NCI-H748 (cell line): ENCODE data around the gene PKD2.

Source experiments
- DNase-seq: peaks from one replicate; lab custom pipeline; 2025; ENCODE audit not compliant: unreplicated experiment; lab: John Stamatoyannopoulos, UW

PKD2 gene

DNA sequence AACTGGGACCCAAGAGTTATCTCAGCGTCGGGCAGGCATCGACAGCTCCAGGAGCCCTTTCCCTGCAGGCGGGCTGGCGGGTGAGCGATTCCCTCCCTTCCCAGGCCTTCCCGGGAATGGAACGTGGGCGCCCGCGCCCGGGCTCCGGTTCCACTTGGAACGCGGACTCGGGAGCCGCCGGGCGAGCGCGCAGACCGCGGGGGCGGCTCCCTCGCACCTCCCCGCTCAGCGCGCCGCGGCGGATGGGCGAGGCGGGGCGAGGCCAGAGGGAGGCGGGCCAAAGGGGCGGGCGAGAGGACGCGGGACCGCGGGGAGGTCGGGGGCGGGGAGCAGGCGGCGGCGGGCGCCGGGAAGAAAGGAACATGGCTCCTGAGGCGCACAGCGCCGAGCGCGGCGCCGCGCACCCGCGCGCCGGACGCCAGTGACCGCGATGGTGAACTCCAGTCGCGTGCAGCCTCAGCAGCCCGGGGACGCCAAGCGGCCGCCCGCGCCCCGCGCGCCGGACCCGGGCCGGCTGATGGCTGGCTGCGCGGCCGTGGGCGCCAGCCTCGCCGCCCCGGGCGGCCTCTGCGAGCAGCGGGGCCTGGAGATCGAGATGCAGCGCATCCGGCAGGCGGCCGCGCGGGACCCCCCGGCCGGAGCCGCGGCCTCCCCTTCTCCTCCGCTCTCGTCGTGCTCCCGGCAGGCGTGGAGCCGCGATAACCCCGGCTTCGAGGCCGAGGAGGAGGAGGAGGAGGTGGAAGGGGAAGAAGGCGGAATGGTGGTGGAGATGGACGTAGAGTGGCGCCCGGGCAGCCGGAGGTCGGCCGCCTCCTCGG lies at the start of gene PKD2:
Gene PKD2 (plus strand): TSS at position 332 of the 818 bp plus-strand sequence. CDS start 99 bp downstream, at position 431.
- peak; percentile 73 for DNase-seq

DNA sequence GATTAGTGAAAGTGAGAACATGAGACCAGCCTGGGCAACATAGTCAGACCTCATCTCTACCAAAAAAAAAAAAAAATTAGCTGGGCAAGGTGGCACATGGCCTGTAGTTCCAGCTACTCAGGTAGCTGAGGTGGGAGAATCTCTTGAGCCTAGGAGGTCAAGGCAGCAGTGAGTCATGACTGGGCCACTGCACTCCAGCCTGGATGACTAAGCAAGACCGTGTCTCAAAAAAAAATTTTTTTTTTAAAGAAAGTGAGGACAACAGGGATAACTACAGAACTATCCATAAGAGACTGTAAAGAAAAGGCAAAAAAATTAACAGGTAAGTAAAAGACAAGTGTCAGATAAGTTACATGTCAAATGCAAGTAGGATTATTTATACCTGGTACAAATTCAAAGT lies 45.4 kb upstream of the PKD2 start:
- no peak for DNase-seq

DNA sequence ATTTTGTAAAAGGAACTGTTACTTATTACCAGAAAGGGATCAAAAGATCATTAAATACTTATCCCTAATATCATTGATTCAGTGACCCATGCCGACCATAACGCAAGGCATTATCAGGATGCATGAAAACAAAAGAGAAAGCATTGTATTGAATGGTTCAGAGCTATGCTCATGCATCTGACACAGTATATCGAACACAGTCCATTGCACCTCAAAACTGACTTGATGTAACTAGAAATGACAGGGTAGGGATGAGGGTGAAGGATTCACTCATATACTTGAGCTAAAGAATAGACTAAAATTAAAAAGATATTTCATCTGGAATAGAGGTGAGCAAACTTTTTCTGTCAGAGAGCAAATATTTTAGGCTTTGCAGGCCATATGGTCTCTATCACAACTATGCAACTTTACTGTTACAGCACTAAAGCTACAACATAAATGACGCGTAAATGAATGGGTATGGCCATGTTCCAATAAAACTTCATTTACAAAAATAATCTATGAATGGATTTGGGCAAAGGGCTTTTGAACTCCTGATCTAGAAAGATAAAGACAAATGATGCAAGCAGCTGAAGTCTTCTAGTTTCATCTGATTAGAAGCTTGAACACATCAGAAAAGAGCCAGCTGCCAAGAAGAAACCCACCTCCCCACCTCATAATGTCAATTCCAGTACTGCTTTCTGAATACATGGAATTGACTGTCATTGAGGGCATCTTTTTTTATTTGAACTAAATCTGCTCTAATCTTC lies 44.9 kb upstream of the PKD2 start:
- DNase-seq: no peak

DNA sequence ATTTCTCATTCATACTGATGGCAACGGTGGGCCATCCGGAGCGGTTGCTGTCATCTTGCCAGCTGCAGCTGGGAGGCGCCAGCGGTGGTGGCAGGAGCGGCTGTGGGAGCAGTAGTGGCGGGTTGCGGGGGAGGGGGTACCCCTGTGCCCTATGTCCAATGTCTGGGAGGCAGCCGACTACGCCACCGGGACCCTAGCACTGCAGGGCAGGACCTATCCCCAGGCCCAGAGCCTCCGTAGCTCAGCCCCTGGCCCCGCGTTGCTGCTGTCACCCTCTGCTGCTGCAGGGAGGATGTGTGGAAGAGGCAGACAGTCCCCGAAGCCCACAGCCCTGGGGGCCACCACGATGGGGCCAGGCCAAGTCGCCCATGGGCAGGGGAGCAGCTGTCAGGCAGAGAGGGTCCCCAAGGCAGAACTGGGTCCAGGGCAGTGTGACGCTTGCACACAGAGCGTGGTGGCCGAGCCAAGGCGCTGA lies 41.9 kb upstream of the PKD2 start:
- DNase-seq: no peak

DNA sequence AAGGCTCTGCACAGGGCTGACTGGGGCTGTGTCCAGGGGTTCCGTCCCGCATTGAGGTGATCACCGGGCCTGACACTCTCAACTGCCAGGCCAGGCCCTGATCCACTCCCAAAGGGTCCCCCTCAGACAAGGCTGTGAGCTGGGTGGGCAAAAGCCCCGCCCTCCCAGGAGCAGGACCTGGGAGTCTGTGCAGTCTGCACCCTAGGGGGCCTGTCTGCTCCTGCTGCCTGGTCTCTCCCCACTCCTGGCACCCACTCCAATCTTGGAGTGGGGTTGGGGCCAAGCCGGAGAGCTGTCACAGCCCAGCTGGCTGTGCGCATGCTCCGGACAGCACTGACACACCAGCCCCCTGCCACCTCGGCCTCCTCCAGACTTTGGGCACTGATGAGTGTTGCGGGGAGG lies 41.3 kb upstream of the PKD2 start:
- no peak for DNase-seq

DNA sequence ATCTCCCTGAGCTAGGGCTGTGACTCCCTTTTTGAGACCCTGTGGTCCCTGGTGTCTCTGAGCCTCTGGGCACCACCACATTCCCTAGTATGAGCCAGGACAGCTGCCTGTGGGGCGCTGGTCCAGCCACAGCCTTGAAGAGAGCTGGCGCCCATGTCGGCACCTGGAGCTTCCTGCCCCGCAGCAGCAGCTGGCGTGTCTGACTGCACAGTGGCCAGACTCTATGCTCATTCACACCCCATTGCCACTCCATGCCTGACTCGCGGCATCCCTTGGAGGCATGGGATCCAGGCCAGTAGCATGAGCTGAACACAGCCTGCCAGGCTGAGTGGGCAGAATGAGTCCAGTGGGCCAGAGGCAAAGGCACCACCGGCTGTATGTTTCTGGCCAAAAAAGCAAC lies 40.2 kb upstream of the PKD2 start:
- no peak for DNase-seq

DNA sequence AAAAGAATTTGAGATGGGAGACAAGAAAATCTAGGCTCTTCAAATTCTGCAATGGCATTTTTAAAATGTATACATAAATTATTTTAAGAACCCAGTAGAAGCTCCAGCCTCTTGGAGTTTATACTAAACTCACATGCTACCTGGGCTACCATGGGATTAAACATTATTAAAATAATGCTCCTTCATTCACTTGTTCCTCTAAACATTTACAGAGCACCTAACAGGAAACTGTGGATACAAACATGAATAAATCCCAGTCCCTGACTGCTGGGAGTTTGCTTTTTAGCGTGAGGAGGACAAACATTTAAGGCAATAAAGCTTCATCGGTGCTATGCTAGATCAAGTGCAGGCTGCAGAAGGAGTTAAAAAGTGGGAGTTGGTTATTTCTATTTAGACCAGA lies 37.3 kb upstream of the PKD2 start:
- no peak for DNase-seq

DNA sequence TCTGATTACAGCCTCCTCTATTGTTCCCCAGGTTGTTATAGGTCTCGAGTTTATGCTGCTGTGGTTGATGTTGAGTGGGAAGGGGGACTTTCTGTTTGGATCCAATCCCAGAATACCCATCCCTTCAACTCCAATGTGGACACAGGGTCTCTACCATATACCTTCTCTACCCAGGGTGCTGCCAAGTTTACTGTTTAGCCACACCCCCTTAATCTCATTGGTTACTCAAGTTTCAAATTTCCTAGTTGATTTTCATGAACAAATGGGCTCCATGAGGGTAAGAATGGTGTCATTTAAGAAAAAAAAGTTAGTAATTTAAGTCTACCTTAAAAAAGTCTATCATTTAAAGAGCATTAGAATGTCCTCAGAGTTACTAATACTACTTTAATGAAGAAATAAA lies 35.6 kb upstream of the PKD2 start:
- DNase-seq: no peak

DNA sequence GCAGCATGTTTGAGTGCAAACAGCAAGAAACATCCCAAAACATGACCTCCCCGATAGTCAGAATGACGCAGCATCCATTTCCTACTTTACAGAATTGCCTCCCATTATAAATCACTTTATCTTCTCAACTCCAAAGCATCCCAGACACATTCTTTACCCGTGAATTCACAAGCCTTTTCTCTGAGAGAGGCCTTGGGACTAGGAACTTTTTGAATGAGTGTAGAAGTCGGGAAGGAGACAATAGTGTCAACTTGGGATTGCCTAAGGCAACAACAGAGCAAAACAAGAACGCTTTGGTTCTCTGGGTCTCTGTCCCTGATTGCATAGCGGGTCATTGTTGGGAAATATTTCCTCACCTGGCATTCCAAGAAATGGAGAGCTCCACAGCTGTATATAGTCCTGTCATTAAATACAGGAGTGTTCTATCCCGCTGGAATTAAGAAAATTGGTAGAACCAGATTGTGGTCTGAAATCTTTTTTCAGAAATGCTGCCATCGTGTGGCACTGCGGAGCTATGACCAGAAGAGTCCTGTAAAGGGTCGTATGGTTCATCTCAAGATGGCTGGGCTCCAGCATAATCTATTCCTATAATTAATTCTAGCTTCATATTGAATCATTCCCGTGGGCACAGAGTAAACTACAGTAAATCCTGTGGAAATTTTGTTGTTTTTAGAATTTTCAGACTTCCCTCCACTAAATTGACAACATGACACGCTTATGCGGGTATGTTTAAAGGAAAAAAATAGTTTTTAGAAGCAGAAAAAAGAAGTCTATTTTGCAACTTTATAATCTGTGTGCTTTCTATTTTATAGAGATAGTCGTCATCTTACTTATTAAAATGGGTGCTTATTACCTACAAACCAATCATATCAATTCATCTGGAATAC lies 33.9 kb upstream of the PKD2 start:
- peak; percentile 60 for DNase-seq

DNA sequence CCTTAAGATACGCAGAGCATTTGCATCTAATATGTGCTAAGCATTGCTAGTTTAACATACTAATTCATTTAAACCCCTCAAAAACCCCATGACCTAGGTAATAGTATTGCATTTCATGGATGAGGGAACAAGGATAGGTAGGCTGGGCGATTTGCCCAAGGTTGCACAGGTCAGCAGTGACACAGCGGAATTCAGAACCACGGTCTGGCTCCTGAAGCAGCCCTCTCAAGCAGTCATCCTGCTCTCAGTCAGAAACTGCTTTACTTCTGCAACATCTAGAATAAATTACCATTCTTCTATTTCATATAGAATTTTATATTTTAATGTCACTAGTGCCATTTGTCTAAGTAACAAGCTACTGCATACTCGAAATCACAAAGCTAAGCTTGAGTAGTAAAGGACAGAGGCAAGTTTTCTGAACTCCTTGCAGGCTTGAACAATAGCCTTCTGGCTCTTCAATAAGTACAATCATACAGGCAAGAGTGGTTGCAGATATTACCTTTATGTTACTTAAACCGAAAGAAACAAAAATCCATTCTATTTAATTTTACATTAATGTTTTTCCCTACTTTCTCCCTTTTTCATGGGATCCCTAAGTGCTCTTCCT lies 32.5 kb upstream of the PKD2 start:
- no peak for DNase-seq

DNA sequence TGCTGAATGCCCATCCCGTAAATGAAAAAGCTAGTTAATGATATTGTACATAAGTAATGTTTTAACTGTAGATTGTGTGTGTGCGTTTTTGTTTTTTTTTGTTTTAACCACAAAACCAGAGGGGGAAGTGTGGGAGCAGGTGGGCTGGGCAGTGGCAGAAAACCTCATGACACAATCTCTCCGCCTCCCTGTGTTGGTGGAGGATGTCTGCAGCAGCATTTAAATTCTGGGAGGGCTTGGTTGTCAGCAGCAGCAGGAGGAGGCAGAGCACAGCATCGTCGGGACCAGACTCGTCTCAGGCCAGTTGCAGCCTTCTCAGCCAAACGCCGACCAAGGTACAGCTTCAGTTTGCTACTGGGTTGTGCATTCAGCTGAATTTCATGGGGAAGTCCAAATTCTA lies 32.0 kb upstream of the PKD2 start, which contains the start of gene SPP1:
Gene SPP1 (plus strand): TSS at position 249 of the 400 bp plus-strand sequence. CDS start 1,182 bp downstream, outside the sequence.
- DNase-seq: peak; percentile 45

DNA sequence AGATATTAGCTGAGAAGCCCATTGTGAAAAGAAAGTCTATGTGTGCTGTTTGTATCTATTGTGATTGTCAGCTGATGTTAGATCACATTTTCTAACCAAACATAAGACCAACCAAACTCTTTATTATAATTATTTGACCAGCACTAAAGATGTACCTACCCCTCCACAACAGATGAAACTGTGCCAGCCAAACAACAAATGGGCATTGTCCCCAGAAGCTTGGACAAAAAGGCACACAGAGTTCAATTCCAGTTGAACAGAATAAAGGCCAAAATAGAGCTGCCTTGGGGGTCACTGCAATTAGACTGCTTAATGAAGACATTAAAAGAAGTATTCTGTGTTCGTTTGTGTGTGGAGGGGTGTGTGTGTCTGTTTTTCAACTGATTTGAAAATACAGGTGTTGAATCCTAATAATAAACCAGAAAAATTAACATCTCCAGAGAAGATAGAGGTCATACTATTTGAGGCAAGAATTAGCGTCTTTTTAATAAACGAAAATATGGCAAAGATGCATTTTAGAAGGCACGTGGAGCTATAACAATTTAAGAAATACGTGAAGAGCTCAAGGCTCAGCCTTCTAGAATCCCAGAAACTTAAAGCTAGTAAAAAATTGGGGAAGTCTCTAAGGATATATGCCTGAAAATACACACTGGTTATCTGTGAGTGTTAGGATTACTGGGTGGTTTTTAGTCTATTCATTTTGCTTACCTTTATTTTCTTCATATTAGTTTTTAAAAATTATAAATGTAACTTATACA lies 29.7 kb upstream of the PKD2 start:
- DNase-seq: peak; percentile 3

DNA sequence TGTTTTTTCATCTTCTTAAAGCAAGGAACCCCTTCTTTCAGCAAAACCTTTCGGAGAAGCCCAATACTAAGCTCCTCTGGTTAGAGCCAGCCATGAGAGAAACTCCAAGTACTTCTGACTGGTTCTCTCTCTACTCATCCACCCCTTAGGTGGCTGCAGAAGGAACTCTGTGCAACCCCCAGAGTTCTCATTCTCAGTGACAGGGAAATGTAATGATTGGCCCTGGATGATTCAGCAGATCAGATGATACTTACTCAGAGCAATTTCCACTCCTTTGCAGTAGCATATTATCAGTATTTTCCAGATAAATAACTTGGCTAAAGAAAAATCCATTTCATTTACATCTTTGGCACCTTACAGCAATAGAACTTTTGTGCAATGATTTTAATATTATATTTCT lies 28.8 kb upstream of the PKD2 start:
- no peak for DNase-seq

DNA sequence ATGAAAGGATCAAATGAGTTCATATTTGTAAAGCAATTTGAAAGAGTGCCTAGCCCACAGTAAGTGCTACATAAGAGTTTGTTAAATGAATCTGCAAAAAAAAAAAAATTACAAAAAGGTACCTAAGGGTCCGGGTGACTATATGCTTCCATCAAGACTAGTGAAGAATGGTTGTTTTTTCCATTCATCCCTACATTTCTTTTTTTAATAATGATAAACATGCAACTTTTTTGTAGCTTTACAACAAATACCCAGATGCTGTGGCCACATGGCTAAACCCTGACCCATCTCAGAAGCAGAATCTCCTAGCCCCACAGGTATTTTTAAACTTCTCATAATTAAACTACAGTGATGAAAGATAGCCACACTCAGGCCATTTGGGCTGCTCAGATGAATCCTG lies 27.6 kb upstream of the PKD2 start:
- DNase-seq: no peak

DNA sequence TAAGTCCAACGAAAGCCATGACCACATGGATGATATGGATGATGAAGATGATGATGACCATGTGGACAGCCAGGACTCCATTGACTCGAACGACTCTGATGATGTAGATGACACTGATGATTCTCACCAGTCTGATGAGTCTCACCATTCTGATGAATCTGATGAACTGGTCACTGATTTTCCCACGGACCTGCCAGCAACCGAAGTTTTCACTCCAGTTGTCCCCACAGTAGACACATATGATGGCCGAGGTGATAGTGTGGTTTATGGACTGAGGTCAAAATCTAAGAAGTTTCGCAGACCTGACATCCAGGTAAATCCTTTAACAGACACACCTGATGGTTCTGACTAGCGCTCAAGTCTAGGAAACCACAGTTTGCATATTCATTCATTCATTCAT lies 25.9 kb upstream of the PKD2 start:
- no peak for DNase-seq

DNA sequence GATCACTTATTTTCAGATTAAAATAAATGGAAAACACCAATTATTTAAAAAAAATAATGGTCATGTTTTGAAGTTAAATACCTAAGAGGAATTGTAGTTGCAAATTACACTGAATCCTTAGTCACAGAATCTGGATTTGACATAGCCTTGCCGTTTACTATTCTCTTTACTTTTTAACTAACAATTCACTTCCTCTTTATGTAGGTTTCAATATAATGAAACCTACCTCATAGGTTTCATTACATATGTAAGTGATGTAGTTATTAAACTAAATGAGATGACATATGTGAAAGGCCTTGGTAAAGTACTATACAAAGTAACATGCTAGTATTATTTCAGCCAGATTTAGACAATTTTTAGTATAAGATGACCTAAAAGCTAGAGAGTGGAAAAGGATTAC lies 25.4 kb upstream of the PKD2 start:
- no peak for DNase-seq

DNA sequence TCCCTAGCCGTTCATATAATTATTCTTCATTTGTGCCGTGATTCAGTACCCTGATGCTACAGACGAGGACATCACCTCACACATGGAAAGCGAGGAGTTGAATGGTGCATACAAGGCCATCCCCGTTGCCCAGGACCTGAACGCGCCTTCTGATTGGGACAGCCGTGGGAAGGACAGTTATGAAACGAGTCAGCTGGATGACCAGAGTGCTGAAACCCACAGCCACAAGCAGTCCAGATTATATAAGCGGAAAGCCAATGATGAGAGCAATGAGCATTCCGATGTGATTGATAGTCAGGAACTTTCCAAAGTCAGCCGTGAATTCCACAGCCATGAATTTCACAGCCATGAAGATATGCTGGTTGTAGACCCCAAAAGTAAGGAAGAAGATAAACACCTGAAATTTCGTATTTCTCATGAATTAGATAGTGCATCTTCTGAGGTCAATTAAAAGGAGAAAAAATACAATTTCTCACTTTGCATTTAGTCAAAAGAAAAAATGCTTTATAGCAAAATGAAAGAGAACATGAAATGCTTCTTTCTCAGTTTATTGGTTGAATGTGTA lies 24.9 kb upstream of the PKD2 start:
- no peak for DNase-seq

DNA sequence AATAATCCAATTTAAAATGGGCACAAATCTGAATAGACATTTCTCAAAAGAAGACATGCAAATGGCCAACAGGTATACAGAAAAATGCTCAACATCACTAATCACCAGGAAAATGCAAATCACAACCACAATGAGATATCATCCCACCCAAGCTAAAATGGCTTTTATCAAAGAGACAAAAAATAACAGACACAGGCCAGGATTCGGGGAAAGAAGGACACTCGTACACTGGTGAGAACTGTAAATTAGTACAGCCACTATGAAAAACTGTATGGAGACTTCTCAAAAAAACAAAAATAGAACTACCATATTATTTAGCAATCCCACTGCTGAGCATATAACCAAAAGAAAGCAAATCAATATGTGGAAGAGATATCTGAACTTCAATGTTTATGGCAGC lies 23.4 kb upstream of the PKD2 start:
- DNase-seq: no peak

DNA sequence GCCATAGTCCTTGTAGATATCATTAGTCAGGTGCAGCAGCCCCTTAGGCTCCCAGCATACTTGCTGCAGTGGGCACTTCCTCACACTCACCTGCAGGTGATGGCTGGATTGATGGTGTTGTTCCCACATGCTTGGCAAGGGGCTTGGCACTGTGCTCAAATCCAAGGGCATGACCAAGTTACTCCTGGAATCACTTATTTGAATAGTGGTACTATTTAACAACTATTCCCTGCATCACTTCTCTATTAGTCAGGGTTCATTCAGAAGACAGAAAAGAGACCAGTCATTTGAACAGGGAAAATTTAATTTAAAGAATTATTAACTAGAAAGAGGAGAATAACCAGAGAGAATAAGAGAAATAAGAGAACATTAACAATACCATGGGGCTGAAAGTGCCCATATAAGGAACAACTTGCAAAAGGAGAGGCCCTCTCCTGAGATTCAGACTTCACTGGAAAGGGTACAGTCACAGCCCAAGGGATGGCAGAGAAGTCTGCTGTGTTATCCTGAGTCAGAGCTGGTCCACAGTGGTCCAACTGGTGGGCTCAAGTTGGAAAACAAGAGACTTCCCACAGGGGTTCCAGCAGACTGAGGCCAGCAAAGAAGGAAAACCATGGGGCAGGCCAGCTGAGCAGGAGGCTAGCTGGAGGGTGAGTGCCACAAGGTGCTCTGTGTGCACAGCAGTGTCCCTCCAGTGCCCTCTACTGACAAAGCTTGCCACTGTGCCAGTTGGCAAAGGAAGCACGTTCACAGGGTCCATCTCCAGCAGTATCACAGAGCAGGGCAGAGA lies 22.1 kb upstream of the PKD2 start:
- DNase-seq: peak; percentile 56
